Sigmoid colon (tissue), 4 donors: ENCODE results near the gene COL4A2.

ENCODE experiments used
- CTCF ChIP-seq, 4 experiments: fragments of 450-650 bp in 3 of 4; fragments of 200-600 bp in 1 of 4; IDR thresholded peaks; one replicate each; pipeline ENCODE4 v1.5.1; 2016 to 2019; ENCODE audit warnings: antibody characterized with exemption in 4 of 4, mild to moderate bottlenecking in 3 of 4, moderate library complexity in 2 of 4
- EP300 ChIP-seq, 4 donors: sonication (generic); formaldehyde crosslinking; IDR thresholded peaks; one replicate each; pipeline ENCODE4 v1.6.1; 2017; ENCODE audit warnings: antibody characterized with exemption in 4 of 4
- POLR2A ChIP-seq, 2 donors: fragments of 450-650 bp; IDR thresholded peaks; one replicate each; pipeline ENCODE4 v1.6.1; 2016; ENCODE audit warnings: antibody characterized with exemption in 2 of 2, mild to moderate bottlenecking in 2 of 2, moderate library complexity in 2 of 2

DNA sequence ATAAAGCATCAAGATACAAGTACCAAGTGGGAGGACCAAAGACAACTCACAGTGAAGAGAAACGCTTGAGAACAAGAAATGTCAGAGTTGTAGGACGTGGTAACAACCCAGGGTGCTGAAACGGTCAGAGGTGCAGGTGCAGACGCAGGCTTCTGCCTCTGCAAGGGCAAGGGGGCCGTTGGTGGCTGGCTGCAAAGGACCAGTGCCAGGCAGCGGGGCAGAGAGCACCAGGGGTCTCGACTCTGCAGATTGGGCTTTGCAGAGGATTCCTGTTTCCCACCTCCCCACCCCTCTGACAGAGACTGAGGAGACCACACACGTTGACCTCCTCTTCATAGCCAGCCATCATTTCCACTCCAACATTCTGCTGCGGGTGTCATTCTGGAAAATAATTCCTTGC is 216.1 kb downstream of the COL4A2 start:
- no peak for TF ChIP-seq CTCF (IDR thresholded peaks at IDR 0.05)
- TF ChIP-seq EP300 (IDR thresholded peaks at IDR 0.05) = no peak
- TF ChIP-seq POLR2A (IDR thresholded peaks at IDR 0.05) = no peak
